Nephron progenitor cell (in vitro differentiated cells): ENCODE measurements around the gene CNGA2.

ENCODE experiments used
- DNase-seq: peaks from one replicate; pipeline ENCODE4 v3.0.0; 2021
- H3K27ac Mint-ChIP-seq: 2 replicates; pipeline ENCODE4 v1.8.0; 2021; ENCODE audit warnings: mild to moderate bottlenecking, moderate library complexity, mixed read lengths
- H3K27me3 Mint-ChIP-seq: 2 replicates; pipeline ENCODE4 v1.8.0; 2021; ENCODE audit warnings: mild to moderate bottlenecking, low read depth, mixed read lengths; ENCODE audit not compliant: poor library complexity
- H3K36me3 Mint-ChIP-seq: 2 replicates; pipeline ENCODE4 v1.8.0; 2021; ENCODE audit warnings: low read depth, mixed read lengths
- H3K4me1 Mint-ChIP-seq: 2 replicates; pipeline ENCODE4 v1.8.0; 2021; ENCODE audit warnings: mixed read lengths
- H3K4me3 Mint-ChIP-seq: 2 replicates; pipeline ENCODE4 v1.8.0; 2021; ENCODE audit warnings: mild to moderate bottlenecking, moderate library complexity, mixed read lengths
- H3K9me3 Mint-ChIP-seq: 2 replicates; pipeline ENCODE4 v1.8.0; 2021; ENCODE audit warnings: mild to moderate bottlenecking, moderate library complexity, mixed read lengths
- TF ChIP-seq, protein P1 (sequence below): fragments of 200-600 bp; sonication (generic); IDR thresholded peaks from 2 replicates; pipeline ENCODE4 v1.5.0; 2021; ENCODE audit warnings: antibody characterized with exemption

Gene CNGA2

GRCh38 chrX:151789179-151789800 is 54.7 kb downstream of the CNGA2 start:
- no peak for DNase-seq
- TF ChIP-seq, protein P1, sequence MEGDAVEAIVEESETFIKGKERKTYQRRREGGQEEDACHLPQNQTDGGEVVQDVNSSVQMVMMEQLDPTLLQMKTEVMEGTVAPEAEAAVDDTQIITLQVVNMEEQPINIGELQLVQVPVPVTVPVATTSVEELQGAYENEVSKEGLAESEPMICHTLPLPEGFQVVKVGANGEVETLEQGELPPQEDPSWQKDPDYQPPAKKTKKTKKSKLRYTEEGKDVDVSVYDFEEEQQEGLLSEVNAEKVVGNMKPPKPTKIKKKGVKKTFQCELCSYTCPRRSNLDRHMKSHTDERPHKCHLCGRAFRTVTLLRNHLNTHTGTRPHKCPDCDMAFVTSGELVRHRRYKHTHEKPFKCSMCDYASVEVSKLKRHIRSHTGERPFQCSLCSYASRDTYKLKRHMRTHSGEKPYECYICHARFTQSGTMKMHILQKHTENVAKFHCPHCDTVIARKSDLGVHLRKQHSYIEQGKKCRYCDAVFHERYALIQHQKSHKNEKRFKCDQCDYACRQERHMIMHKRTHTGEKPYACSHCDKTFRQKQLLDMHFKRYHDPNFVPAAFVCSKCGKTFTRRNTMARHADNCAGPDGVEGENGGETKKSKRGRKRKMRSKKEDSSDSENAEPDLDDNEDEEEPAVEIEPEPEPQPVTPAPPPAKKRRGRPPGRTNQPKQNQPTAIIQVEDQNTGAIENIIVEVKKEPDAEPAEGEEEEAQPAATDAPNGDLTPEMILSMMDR = no peak

GRCh38 chrX:151790481-151791160 is 56.1 kb downstream of the CNGA2 start:
- Mint-ChIP-seq H3K36me3 (no peaks in the 10 kb centered on the region), H3K4me1 (no peaks in the 10 kb centered on the region), H3K9me3 (peaks cover 42% of the 10 kb centered on the region), H3K27ac (no peak overlapping the region), H3K4me3 (no peak overlapping the region), H3K27me3 (peaks cover 10% of the 10 kb centered on the region)
- TF ChIP-seq, protein P1 = no peak
- DNase-seq = no peak

More at GRCh38 chrX:151789179-151789800, 54.7 kb downstream of the CNGA2 start:
- no peak overlapping the region for H3K4me3 Mint-ChIP-seq
- H3K4me1 Mint-ChIP-seq = no peaks in the 10 kb centered on the region
- no peak overlapping the region for H3K27ac Mint-ChIP-seq
- H3K36me3 Mint-ChIP-seq = no peaks in the 10 kb centered on the region
- H3K9me3 Mint-ChIP-seq = peaks cover 33% of the 10 kb centered on the region
- H3K27me3 Mint-ChIP-seq = peaks cover 4% of the 10 kb centered on the region

DNA sequence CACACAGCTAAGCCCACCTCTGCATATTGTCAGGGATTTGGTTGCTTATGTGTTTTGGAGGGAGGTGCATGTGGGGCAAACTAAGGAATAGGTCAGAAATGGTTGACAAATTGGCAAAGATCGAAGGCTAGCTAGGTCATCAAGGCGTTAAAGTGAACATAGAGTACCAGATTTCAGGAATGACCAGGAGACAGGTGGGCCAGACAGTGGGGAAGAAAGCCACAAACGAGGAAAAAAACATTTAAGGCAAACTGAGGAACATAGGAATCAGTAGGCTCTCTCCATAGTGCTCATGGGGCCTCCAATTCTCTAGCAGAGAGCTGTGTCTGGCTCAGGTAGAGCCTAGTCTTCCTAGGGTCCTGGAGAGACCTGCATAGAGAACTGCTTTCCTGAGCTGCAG is 57.4 kb downstream of the CNGA2 start:
- Mint-ChIP-seq H3K36me3 (no peaks in the 10 kb centered on the region), H3K27ac (no peak overlapping the region), H3K4me1 (no peaks in the 10 kb centered on the region), H3K4me3 (no peak overlapping the region), H3K27me3 (peaks cover 10% of the 10 kb centered on the region), H3K9me3 (peaks cover 52% of the 10 kb centered on the region)
- TF ChIP-seq, protein P1 = no peak
- DNase-seq = no peak

DNA sequence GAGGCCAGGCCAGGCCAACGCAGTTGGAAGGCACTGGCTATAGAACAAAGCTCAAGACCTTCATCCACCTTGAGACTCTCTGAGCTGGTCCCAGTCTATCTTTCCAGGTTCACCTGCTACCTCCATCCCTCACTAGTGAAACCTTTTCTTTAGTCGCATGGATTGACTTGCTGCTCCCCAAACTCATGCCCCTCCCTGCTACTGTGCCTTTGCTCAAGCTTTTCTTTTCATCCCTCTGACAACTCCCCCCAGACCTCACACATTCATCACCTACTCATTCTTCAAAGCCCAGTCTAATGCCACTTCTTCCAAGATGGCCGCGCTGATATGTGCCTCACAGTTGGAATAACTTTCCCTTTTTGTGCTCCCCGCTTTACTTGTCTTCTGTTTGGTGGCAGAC is 58.0 kb downstream of the CNGA2 start:
- peaks cover 57% of the 10 kb centered on the region for H3K9me3 Mint-ChIP-seq
- H3K4me1 Mint-ChIP-seq = no peaks in the 10 kb centered on the region
- H3K27me3 Mint-ChIP-seq = peaks cover 11% of the 10 kb centered on the region
- no peak overlapping the region for H3K27ac Mint-ChIP-seq
- H3K4me3 Mint-ChIP-seq = no peak overlapping the region
- TF ChIP-seq, protein P1 = no peak
- no peak for DNase-seq
- H3K36me3 Mint-ChIP-seq = no peaks in the 10 kb centered on the region

DNA sequence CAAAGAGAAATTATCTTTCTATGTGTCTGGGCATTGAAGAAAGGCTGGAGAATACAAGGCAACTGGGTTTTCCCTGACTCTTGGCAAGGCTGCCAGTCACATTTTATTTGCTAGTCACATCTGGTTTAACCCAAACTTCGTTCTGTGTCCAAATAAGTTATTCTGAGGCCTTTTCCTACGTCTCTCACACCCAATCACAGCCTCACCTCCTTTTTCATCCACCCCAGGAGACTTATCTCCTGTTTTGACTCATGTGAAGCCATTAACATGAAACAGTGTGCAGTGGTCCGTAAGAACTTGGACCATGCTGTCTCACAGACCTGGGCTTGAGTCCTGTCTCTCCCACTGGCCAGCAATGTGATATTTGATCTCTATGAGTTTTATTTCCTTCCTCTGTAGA is 59.3 kb downstream of the CNGA2 start:
- no peak overlapping the region for H3K4me3 Mint-ChIP-seq
- TF ChIP-seq, protein P1 = no peak
- peaks cover 16% of the 10 kb centered on the region for H3K27me3 Mint-ChIP-seq
- H3K4me1 Mint-ChIP-seq = no peaks in the 10 kb centered on the region
- no peaks in the 10 kb centered on the region for H3K36me3 Mint-ChIP-seq
- peaks cover 61% of the 10 kb centered on the region for H3K9me3 Mint-ChIP-seq
- H3K27ac Mint-ChIP-seq = no peak overlapping the region
- DNase-seq = no peak
